ENCODE measurements around the gene KCNK3. TPM values are rescaled to one million over a fixed set of nuclear protein-coding genes. Genes with fewer than 3 reads are reported as not detected.

KCNK3 gene
- total and polyA plus RNA-seq, 2 donors (not counting 1 experiment from before 2014, with no cell fraction given): not detected

GRCh38 chr2:26732446-26732845 is 39.9 kb downstream of the KCNK3 start:
- Histone ChIP-seq H2AFZ (ENCODE audit: insufficient read depth, low read depth, low read length, poor library complexity, severe bottlenecking) (no peak overlapping the region), H4K20me1 (ENCODE audit: control insufficient read depth, insufficient read depth, low read length, poor library complexity, severe bottlenecking) (no peaks in the 10 kb centered on the region), H3K4me2 (replicated peaks; ENCODE audit: low read depth, low read length, poor library complexity, severe bottlenecking) (no peak overlapping the region), H3K27me3 (replicated peaks in 1 of 4; ENCODE audit: control extremely low read depth in 1 of 4, control insufficient read depth in 3 of 4, insufficient read depth in 4 of 4, low read length in 3 of 4) (peaks cover 0 to 13% (median 0%) of the 10 kb centered on the region in 4 experiments), H3K4me1 (ENCODE audit: control insufficient read depth in 2 of 2, insufficient read depth in 2 of 2, low read length in 2 of 2) (no peaks in the 10 kb centered on the region), H3K9me3 (ENCODE audit: control extremely low read depth in 1 of 3, control insufficient read depth in 2 of 3, insufficient read depth in 1 of 3, low read length in 2 of 3) (no peaks in the 10 kb centered on the region), H3K4me3 (ENCODE audit: control extremely low read depth in 1 of 5, extremely low read depth in 1 of 5, insufficient read depth in 1 of 5, low read depth in 2 of 5, low read length in 4 of 5) (no peak overlapping the region), H3K27ac (ENCODE audit: low read length in 2 of 2) (no peak overlapping the region), H3K79me2 (ENCODE audit: control insufficient read depth, insufficient read depth, low read length) (no peaks in the 10 kb centered on the region), H3K36me3 (replicated peaks in 1 of 2; ENCODE audit: control extremely low read depth in 1 of 2, control insufficient read depth in 1 of 2, extremely low read depth in 1 of 2, insufficient read depth in 2 of 2, low read length in 1 of 2) (no peaks in the 10 kb centered on the region), H3K9ac (ENCODE audit: low read length) (no peak overlapping the region)
- no peak for DNase-seq
- ATAC-seq (ENCODE audit: low read depth): no peak
- WGBS (ENCODE audit: insufficient coverage): 100% methylated on average over 3 of the region's 3 CpGs
- intact Hi-C loops (cut with micrococcal nuclease): no loop called here
- TF ChIP-seq EZH2 (IDR thresholded peaks at IDR 0.05; ENCODE audit: borderline replicate concordance, insufficient read depth, low read depth, low read length, poor library complexity, severe bottlenecking) (no peak), CTCF (IDR thresholded peaks at IDR 0.05) (no peak)
- ChIA-PET CTCF (no interaction called here), POLR2A (no interaction called here)
- Mint-ChIP-seq H3K27ac (no peak overlapping the region), H3K4me3 (no peak overlapping the region), H3K27me3 (peaks cover 33% of the 10 kb centered on the region), H3K4me1 (no peaks in the 10 kb centered on the region), H3K9me3 (ENCODE audit: insufficient read depth) (no peaks in the 10 kb centered on the region)

- no peak overlapping the region for H3K4me3 ChIP-seq (ENCODE audit: control extremely low read depth in 1 of 5, extremely low read depth in 1 of 5, insufficient read depth in 1 of 5, low read depth in 2 of 5, low read length in 4 of 5)
- H3K4me1 ChIP-seq (ENCODE audit: control insufficient read depth in 2 of 2, insufficient read depth in 2 of 2, low read length in 2 of 2): no peaks in the 10 kb centered on the region
- ATAC-seq (ENCODE audit: low read depth) (no peak), DNase-seq (no peak)
- ChIA-PET CTCF (interaction anchor here (1.2 to 2.1 kb wide), 2 partner anchors 9 to 12 kb away, joined by 4 to 12 read pairs; no protein-coding TSS in a partner anchor), POLR2A (no interaction called here)
- peaks cover 0 to 11% (median 2%) of the 10 kb centered on the region in 4 experiments for H3K27me3 ChIP-seq (replicated peaks in 1 of 4; ENCODE audit: control extremely low read depth in 1 of 4, control insufficient read depth in 3 of 4, insufficient read depth in 4 of 4, low read length in 3 of 4)
- no peaks in the 10 kb centered on the region for H3K36me3 ChIP-seq (replicated peaks in 1 of 2; ENCODE audit: control extremely low read depth in 1 of 2, control insufficient read depth in 1 of 2, extremely low read depth in 1 of 2, insufficient read depth in 2 of 2, low read length in 1 of 2)
- no peak overlapping the region for H3K9ac ChIP-seq (ENCODE audit: low read length)
- no peak for TF ChIP-seq CTCF (IDR thresholded peaks at IDR 0.05)
- no peak for TF ChIP-seq EZH2 (IDR thresholded peaks at IDR 0.05; ENCODE audit: borderline replicate concordance, insufficient read depth, low read depth, low read length, poor library complexity, severe bottlenecking)
- Mint-ChIP-seq H3K4me3 (no peak overlapping the region), H3K27me3 (peaks cover 33% of the 10 kb centered on the region), H3K9me3 (ENCODE audit: insufficient read depth) (no peaks in the 10 kb centered on the region), H3K4me1 (no peaks in the 10 kb centered on the region), H3K27ac (no peak overlapping the region)
- H3K4me2 ChIP-seq (replicated peaks; ENCODE audit: low read depth, low read length, poor library complexity, severe bottlenecking): no peak overlapping the region
- no peaks in the 10 kb centered on the region for H3K79me2 ChIP-seq (ENCODE audit: control insufficient read depth, insufficient read depth, low read length)
- no peak overlapping the region for H2AFZ ChIP-seq (ENCODE audit: insufficient read depth, low read depth, low read length, poor library complexity, severe bottlenecking)
- 100% methylated on average over 3 of the region's 9 CpGs for WGBS (ENCODE audit: insufficient coverage)
- no peak overlapping the region for H3K27ac ChIP-seq (ENCODE audit: low read length in 2 of 2)
- no peaks in the 10 kb centered on the region for H4K20me1 ChIP-seq (ENCODE audit: control insufficient read depth, insufficient read depth, low read length, poor library complexity, severe bottlenecking)
- no peaks in the 10 kb centered on the region for H3K9me3 ChIP-seq (ENCODE audit: control extremely low read depth in 1 of 3, control insufficient read depth in 2 of 3, insufficient read depth in 1 of 3, low read length in 2 of 3)
- intact Hi-C loops (cut with micrococcal nuclease): no loop called here
Observed at GRCh38 chr2:26733413-26733812, 40.9 kb downstream of the KCNK3 start.

Data from B cell (primary cell).